HG03159 (cell line): Measurements from ENCODE around the gene OPCML.

Experiments
- ATAC-seq: cut with Tn5 transposase; IDR thresholded peaks from one replicate; pipeline ENCODE4 v1.9.1; 2021; ENCODE audit warnings: mild to moderate bottlenecking, moderate library complexity; ENCODE audit not compliant: unreplicated experiment

The OPCML gene

GRCh38 chr11:132961453-132961852 lies 570.8 kb downstream of the OPCML start:
- ATAC-seq: no peak

DNA sequence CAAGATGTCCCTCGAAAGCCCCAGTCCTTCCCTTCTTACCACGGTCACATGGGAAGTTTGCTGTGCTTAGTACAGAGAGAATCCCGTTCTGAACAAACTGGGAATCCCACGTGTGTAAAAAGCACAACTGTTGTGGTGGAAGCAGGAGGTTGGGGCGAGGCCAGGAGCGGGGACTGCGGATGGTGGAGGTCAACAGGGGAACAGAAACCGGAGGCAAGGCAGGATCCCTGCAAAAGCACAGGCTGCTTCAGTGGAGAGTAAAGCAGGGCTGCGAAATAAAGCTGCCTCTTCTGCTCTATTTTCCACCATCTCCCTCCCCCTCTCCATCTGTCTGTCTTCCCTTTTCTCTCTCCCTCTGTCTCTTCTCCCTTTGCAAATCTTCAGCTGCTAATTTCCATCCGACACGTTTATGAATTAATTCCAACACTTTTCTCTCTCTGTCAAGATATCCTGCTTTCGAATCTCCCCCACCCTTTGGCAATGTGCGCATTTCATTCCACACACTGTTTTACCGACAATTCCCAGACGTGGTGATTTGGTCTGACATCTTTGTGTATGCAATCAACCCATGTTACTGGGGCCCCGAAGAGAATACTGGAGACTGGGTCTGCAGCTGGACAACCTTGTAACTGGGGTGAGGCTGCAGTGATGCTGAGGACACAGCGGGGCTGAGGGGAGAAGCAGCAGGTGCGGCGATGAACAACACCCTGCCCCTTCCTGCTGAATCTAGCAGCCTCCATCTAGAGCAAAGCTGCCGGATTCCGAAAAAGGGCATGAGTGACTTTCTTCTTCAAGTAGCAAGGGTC lies 571.8 kb downstream of the OPCML start:
- no peak for ATAC-seq

DNA sequence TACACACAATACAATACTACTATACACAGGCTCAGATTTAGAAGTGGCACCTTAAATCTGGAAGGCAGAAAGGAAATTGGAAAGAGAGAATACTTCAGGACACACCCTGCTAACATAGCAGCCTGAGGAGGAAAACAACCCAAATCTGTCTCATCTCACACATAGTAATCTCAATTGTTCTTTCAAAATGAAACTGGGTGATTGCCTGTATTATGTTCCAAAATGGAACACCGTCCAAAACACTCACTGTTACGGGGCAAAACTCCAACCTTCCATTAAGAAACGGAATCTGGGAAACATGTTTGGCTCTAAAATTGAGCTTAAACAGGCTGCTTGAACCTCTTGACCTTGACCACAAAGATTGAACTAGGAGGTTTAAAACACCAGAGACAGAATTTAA lies 572.6 kb downstream of the OPCML start:
- ATAC-seq: no peak

DNA sequence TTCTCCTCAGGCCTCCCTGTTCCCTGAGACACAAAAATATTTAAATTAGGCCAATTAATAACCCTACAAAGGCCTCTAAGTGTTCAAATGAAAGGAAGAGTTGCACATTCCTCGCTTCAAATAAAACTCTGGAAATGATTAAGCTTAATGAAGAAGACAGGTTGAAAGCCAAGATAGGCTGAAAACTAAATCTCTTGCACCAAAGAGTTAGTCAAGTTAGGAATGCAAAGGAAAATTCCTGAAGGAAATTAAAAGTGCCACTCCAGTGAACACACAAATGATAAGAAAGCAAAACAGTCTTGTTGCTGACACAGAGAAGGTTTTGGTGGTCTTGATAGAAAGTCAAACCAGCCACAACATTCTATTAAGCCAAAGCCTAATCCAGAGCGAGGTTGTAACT lies 574.4 kb downstream of the OPCML start:
- no peak for ATAC-seq

DNA sequence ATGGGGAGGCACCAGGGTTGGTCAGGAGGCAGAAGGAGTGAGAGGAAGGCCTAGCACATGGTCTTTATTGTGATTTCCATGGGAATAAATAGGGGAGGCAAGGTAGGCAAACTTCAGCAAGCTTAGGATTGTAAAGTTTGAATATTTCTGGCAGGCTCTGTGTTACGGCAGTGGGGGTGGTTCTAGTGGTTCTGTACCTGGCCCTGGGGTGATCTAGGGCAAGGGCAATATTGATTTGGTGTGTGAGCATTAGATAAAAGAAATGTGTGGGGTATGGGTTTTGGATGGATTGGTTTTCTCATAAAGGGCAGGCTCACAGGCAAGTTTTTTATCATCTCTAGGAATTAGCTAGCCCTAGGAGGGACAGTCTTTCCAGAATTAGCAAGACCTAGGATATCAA lies 584.0 kb downstream of the OPCML start:
- no peak for ATAC-seq

DNA sequence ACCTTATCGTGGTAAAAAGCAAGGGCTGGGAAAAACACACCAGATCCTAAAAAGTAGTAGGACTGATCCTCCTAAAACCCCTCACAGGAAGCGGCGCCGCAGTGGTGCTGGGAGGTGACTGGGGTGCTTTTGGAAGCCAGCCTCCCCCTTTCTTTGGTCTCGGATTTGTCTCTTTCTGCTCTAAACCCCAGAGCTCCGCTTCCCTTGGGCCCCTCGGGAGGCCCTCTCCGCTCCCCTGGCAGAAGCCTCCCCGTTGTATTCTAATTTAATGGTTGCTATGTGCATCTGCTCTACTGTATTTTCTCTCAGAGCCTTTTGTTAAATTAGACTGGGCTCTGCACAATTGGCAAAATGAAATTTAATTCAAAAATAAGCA lies 587.7 kb downstream of the OPCML start:
- no peak for ATAC-seq

- ATAC-seq: no peak
Observed at GRCh38 chr11:132943706-132944568, 588.4 kb downstream of the OPCML start.

- no peak for ATAC-seq
Observed at GRCh38 chr11:132943357-132943705, 589.0 kb downstream of the OPCML start.

DNA sequence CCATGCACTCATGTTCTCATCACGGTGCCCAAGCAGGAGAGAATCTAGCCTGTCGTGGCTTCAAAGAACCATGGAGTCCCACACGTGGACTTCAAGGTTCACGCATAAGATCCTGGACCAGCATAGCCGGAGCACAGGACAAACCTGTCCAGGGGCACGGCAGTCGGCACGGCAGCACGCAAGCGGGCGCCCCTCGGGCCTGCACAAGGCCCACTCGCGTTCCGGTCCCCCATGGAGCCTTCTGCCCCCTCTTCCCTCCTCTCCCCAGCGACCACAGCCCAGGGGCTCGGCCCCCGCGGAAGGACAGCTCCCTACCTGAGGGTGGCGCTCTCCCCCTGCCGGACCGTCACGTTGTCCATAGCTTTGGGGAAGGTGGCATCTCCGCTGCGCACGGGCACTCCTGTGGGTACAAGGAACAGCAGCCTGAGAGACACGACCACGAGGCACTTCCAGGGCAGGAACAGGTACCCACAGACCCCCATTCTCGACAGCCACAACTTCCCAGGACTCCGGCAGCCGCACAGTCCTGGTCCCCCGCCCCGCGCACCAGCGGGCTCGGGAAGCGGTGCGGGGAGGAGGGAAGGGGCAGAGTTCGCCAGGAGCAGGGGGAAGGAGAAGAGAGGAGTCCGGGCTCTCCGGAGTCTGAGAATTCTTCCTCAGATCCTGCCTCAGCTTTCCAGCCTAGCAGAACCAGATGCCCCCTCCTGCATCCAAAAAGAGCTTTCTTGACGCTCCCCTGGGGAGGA lies 589.5 kb downstream of the OPCML start:
- no peak for ATAC-seq

DNA sequence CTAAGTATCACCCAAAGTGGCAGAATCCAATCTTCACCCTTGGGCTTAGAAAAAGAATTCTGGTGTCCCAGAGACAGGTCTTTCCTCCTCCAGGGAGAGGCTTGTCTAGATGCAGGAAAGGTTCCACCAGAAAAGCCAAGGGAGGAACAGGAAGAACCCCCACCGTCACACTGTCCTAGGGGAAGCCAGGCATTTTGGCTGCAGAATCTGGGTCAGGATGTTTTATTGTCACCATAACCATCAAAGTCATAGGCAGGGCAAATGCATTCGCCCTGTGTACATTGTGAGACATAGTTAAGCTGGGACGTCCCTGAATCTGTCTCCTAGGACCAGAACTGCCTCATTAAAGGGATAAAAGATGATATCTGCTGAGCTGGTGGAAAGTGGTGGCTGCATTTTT lies 590.5 kb downstream of the OPCML start:
- ATAC-seq: no peak

DNA sequence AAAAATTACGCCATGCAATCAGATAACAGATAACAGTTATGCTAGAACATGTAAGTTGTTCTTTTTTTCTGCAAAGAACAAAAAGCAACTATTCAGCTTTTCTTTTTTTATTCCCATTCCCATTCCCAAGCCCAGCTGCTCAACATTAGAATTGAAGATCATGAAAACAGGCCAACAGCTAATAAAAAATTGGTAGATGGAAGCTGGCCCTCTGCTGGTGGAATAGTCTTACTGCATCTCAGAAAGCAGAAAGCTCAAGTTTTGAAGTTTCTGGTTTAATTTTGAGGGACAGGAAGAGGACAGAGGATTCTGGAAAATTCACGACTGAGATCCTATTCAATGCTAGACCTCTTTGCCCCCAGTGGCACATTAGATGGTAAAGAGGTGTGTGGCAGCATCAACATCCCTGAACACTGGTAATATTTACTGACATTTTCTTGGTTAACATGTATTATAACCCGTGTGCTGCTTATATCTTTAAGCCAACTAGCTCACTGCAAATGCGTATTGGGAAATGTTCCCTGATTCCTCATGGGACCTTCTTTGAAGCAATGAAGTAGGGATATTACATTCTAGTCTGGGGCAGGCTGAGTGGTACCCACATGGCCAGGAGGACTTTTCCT lies 591.2 kb downstream of the OPCML start:
- no peak for ATAC-seq

GRCh38 chr11:132937016-132937415 lies 595.3 kb downstream of the OPCML start:
- ATAC-seq: no peak

- ATAC-seq: no peak
Observed at GRCh38 chr11:132935383-132935782, 596.9 kb downstream of the OPCML start.

DNA sequence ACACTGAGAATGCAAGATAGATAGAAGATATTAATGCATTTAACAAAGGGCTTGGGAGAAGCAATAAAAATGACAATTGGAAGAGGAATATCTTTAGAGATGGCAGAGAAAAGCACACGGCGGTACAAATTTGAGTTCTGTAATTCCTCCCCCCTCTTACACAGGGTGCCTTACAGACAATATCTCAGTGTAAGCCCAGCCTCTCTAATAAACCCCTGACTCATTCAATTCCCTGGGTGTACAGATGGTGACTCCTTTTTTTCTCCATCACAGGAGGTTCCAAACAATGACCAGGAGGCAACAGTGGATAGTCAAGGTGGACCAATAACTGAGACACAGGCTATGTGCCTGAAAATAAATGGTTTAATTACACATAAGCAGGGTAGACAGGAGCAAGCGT lies 598.6 kb downstream of the OPCML start:
- ATAC-seq: no peak

DNA sequence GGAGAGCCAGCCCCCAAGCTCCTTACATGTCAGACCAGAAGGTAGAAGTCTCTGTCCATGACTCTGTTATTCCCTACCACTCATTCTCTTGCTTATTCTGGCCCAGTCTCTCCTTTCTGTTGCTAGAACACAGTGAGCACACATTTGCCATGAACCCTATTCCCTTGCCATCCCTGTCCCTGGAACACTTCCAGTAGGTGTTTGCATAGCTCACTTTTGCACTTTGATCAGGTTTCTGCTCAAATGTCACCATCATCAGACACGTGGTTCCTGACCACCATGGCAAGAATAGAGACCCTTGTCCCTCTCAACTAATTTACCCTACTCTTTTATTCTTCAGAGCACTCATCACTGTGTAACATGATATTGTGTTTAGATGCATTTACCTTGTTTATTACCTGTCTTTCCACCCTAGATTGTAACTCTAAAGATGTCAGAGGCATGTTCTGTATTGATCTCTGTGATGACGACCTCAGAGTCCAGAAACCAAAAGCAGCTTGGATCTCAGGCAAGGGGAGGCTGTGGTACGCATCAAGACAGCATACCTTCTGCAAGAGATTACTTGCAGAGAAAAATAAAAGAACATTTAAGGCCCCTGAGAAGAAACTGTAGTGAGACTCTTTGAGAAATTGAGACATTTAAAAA lies 606.4 kb downstream of the OPCML start:
- no peak for ATAC-seq

GRCh38 chr11:132921597-132921996 lies 610.7 kb downstream of the OPCML start:
- ATAC-seq: no peak

- no peak for ATAC-seq
Observed at GRCh38 chr11:132920451-132921096, 611.7 kb downstream of the OPCML start.

DNA sequence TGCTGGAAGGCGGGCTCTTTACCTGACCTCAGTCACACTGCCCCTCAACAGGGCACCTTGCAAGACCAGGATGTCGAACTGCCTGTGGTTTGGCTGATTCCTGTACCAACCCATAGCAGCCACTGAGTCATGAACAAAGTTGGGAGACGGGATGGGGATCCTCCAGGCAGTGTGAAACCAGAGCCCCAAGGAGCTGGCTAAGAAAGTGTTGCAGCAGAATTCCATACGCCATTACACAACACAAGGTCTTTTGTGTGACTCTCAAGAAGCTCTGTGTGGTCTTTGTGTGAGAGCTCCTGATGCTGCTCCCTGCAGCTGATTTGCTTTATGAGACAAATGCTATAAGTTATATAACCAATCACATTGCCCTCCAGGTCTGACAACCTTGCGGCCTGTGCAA lies 617.7 kb downstream of the OPCML start:
- no peak for ATAC-seq

GRCh38 chr11:132913886-132914285 lies 618.4 kb downstream of the OPCML start:
- ATAC-seq: no peak

GRCh38 chr11:132913295-132913694 lies 619.0 kb downstream of the OPCML start:
- ATAC-seq: no peak
